K562 (cell line): ENCODE data around the gene ACSL5. TPM values are rescaled to one million over a fixed set of nuclear protein-coding genes. Genes with fewer than 3 reads are reported as not detected.

Experiments
- PATZ1 ChIP-seq: fragments of 250-450 bp; sonication (Bioruptor Pico); IDR thresholded peaks from 2 replicates; pipeline ENCODE4 v1.5.0; 2020; ENCODE audit warnings: mild to moderate bottlenecking, borderline replicate concordance
- POLR2B ChIP-seq: fragments of 450-650 bp; IDR thresholded peaks from 2 replicates; pipeline ENCODE4 v1.6.1; 2018; ENCODE audit warnings: low read depth; ENCODE audit not compliant: partially characterized antibody
- RBM15 ChIP-seq: fragments of 200-400 bp; formaldehyde crosslinking; IDR thresholded peaks from 2 replicates; pipeline ENCODE4 v1.6.1; 2018; ENCODE audit warnings: mild to moderate bottlenecking, low read length, moderate library complexity; ENCODE audit not compliant: insufficient read depth
- SNAPC5 ChIP-seq: fragments of 250-450 bp; sonication (Bioruptor Pico); IDR thresholded peaks from 2 replicates; pipeline ENCODE4 v1.8.0; 2021; ENCODE audit warnings: moderate library complexity, mild to moderate bottlenecking, inconsistent platforms
- SNIP1 ChIP-seq: fragments of 450-650 bp; IDR thresholded peaks from 2 replicates; pipeline ENCODE4 v1.7.1; 2017; ENCODE audit warnings: low read depth, mild to moderate bottlenecking
- polyA plus RNA-seq, 8 experiments: library from polyadenylated mRNA; depleted of rRNA in 4 of 8; stranded (reverse) in 5 of 8; unstranded in 3 of 8; fragments of >200 nt; fragmentation: Nextera tagmentation in 2 of 8; fragmentation: Illumina TruSeq in 1 of 8; extraction: Ambion mirVana in 2 of 8; extraction: Trizol in 1 of 8; gene quantifications; 2 replicates each; pipeline versions ENCODE4 v1.2.1 to v1.2.3, GENCODE V29; 2011 to 2014; ENCODE audit warnings: inconsistent platforms in 1 of 8, missing spikeins in 1 of 8
- total RNA-seq, 7 experiments: library from RNA; depleted of rRNA in 6 of 7; stranded (reverse); fragments of >200 nt in 6 of 7; fragmentation: Illumina TruSeq in 2 of 7; extraction: Trizol in 2 of 7; gene quantifications; 2 replicates each; pipeline versions ENCODE4 v1.2.1 to v1.2.3, GENCODE V29; 2011 to 2021; ENCODE audit warnings: low replicate concordance in 1 of 7

The ACSL5 gene
- total and polyA plus RNA-seq, 9 of the 15 experiments (the other 6 are each of a cell fraction or from before 2014, with no cell fraction given) = 0.19 to 1.4 (median 0.55) TPM

- TF ChIP-seq RBM15 (no peak), PATZ1 (CRISPR knock-in tag) (no peak), SNAPC5 (CRISPR knock-in tag) (no peak), SNIP1 (no peak), POLR2B (peak; percentile 70)
- TF ChIP-seq, all 486 proteins: peak for 20
These were observed 72.3 kb downstream of the ACSL5 start (continued) for GRCh38 chr10:112446055-112446854.
